NCI-H146 treated with DMSO at 0.1 percent for 48 hours (cell line): ENCODE measurements around the gene NFATC2.

ENCODE experiments used
- DNase-seq: peaks from one replicate; lab custom pipeline; 2025; ENCODE audit not compliant: unreplicated experiment; lab: John Stamatoyannopoulos, UW

The NFATC2 gene

DNA sequence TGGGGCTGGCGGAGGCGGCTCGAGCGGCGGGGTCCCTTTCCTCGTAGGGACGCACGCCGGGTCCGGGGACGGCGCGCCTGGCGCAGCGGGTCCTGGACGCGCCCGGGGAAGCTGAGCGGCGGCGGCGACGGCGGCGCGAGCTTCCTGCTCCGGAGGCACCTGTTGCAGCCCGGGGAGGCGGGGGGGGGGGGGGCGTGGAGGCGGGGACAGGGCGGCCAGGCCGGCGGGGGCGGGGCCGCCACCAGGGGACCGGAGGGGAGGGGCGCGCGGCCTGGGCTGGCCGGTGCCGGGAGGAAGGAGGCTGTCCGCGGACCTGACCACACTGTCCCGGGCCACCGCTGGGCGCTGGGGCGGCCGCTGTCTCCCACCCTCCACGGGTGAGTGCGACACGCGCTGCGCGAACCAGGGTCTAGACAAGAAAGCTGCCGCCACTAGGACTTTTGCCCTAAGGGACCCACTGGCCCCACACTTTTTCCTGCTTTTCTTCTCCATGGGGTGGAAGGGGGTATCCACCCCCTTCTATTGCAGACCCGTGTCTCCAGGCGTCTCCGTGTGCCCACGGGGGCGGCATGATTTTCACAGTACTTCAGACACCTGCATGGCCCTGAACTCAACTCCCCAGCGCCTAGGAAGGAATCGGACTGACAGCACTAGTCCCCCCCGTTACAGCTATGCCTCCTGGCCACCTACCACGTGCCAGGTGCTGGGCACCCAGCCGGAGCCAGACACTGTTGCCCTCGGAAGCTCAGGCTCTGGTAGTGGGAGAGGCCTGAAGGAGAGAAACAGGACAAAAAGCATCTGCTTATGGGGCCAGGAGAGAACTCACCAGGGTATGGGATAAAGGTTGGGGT, at the start of gene NFATC2:
Gene NFATC2, minus strand, starts transcription at position 149 of the 851 bp plus-strand sequence. CDS start 220 bp downstream, outside the sequence.
- no peak for DNase-seq

DNA sequence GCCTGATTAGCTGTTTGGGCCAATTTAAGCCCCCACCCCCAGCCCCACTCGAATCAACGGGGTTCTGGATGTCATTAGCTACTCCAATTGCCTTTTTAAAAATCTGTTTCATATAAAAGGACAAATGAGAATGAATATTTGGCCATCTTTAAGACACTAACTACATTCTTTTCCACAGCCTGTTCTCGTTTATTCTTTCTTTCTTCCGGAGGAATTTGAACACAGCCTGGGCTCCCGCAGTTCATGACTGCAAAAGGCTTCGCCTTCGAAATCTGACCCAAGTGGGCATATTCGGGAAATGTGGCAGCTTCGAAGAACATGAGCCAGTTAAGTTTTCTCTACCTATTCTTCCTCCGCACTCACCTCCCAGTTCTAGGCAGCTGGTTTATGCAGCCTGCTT, 49.4 kb upstream of the NFATC2 start:
- no peak for DNase-seq

DNA sequence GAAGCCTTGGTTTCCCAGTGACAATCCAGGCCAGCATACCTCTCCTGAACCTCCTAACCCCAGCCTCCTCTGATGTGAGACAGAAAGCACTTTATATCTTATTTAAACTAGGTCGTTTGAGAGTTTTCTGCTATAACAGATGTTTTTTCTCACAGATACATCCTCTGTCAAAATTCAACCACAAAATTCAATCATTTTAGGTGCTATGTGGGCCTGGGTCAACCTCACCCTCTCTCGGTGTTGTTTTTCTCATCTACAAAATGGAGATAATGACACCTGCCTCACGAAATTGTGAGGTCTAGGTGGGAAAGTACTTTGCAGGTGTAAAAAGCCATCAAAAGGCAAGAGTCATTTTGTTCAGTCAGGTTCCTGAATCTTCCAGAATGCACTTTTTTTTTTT, 46.2 kb upstream of the NFATC2 start:
- no peak for DNase-seq

DNA sequence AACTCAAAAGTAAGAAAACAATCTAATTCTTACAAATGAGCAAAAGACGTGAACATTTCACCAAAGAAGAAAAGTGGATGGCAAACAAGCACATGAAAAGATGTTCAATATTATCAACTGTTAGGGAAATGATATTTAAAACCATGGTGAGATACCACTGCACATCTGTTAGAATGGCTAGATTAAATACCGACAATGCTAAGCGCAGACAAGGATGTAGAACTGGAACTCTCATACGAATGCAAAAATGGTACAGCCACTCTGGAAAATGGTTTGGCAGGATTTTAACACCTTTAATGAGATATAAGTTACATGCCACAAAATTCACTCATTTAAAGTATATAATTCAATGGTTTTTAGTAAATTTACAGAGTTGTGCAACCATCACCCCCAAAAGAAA, 44.6 kb upstream of the NFATC2 start:
- no peak for DNase-seq

DNA sequence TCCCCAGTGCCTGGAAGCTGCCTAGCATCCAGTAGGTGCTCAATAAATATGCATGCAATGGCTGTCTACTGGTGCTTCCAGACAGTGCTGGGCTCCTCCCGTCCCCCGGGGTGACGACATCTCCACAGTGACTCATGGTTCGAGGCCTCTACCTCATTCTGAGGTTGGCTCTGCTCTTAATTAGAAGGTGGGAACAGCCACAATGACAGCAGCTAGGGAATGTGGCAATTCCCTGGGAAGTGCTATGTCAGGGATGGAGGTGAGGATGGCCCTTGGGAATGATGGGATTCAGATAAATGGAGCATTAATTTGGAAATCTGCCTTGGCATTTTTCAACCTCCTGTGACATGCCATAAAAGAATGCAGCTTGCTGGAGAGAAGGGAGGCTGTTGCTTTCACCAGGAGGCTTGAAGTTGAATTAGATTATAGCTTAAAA, 43.5 kb upstream of the NFATC2 start:
- no peak for DNase-seq

DNA sequence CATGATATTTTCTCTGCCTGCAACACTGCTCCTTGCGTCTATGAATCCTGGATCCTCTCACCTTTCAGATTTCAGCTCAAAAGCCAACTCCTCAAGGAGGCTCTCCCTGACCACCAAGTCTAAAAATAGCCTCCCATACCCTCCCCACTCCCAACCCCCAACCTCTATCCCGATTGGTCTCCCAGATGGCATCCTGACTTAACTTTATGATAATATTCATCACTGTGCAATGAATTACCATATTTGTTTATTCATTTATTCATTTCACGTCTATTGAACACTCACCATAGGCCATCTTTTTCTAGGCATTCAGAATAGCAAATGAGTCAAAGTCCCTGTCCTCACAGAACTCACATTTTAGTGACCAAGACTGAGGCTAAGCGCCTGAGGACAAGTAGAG, 42.6 kb upstream of the NFATC2 start:
- DNase-seq, result no peak

DNA sequence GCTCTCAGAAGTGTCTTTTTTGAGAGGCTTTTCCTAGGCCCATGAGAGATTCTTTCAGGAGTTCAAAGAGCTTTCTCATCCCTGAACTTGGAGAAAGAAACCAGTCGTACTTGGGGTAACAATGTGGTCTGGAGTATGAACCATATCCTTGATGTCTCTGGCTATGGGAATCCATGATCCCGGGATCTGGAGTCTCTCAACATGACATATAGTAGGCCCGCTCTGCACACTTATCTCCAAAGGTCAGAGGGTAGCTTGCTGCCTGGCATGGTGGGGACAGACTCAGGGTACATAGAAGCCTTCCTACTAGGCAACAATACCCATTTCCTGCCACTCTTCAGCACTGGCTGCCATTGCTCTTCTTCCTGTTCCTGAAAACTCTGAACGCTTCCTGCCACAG, 42.2 kb upstream of the NFATC2 start:
- DNase-seq, result no peak

DNA sequence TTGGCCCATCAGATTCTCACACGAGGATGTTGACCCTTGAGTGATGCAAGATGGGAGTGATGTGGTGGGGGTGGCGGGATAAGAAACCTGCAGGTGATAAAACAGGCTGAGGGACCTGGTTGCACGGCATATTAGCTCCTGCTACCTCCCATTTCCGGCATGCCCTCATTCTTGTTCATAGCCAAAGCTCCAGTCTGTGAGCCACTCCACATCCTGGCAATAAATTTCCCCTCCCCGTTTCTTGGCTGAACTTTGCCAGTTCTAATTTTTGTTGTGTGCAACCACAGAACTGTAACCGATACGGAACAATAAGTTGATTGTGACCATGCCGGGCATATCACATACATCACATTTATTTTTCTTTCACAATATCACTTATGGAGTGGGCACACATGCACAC, 41.6 kb upstream of the NFATC2 start:
- DNase-seq, result no peak

DNA sequence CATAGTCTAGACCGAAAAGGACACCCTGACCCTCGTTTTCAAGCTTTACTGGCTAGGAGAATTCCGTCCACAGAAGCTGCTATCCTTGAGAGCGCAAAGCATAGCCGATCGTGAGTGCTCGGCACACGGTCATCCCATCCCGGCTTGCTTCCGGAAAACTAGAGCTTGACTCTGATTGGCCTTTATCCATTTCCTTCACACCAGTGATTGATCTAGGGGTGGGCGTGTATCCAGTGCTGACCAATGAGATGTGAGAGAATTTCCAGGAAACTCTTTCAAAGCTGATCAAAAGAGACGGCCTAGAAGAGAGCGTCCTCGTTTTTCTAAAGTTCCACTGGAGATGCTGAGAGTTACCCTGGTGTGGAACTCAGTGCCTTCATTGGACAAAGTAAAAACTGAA, 41.0 kb upstream of the NFATC2 start:
- no peak for DNase-seq

DNA sequence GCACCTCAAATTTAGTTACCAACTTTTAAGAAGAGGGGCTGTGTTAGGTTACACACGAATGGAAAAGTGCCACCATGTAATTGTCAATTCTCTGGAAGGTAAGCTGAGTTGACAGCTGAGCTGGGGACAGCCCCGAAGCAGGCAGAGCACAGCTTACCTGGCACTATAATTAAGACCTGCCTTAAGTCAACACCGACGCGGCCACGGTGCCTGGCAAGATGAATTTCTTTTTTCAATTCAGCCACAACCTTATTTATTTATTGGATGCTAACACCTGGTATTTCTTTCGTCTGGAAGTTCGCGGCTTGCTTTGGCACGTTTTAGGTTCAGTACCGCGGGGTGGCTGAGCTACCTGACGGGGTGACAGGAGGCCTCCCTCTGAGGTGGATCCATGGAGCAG, 40.6 kb upstream of the NFATC2 start:
- peak; percentile 12 for DNase-seq

DNA sequence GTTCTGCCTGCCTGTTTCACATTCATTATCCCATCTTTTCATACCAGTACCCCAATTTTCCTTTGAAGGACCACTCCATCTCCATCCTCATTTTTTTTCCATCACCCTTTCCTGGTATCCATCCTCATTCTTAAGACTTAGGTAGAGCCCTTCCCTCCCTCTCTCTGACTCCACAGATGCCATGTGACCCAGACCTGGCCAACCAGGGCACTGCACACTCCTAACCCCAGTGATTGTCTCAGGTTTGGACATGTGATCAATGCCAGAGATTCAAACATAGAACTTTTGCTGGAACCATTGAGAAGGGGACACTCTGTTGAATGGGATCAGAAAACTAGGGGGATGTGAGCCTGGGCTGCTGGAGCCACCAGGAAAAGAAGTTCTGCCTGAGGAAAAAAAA, 39.1 kb upstream of the NFATC2 start:
- no peak for DNase-seq

DNA sequence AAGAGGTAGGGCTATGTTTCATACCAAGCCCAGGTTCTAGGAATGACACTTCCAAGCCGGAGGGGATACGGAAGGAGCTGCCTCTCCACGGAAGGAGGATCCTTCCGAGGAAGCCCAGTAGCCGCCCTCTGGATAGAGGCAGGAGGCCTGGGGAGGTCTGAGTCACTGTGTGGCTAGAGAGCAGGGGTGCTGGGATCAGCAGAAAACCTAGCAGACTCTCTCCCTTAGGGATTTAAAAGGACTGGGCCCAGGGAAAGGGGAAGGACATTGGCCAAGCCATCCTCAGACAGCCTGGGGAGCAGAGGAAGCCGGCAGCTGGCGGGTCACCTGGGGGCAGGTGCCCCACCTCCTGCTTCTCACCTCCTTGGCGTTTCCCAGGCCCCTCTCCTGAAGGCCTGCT, 36.6 kb upstream of the NFATC2 start:
- DNase-seq, result no peak

DNA sequence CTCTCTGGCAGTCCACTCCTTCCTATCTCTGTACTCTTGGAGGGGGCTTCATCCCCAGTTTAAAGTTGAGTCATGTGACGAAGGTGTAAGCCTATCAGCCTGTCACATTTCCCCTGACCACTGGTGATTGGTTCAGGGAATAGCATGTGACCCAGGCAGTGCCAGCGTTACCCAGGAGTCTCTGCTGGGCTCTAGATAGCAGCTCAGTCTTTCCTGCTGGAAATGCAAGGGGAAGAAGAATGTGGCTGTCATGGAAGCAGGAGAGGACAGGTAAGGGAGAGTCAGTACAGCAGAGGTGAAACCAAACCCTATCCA, 35.6 kb upstream of the NFATC2 start:
- DNase-seq, result no peak

DNA sequence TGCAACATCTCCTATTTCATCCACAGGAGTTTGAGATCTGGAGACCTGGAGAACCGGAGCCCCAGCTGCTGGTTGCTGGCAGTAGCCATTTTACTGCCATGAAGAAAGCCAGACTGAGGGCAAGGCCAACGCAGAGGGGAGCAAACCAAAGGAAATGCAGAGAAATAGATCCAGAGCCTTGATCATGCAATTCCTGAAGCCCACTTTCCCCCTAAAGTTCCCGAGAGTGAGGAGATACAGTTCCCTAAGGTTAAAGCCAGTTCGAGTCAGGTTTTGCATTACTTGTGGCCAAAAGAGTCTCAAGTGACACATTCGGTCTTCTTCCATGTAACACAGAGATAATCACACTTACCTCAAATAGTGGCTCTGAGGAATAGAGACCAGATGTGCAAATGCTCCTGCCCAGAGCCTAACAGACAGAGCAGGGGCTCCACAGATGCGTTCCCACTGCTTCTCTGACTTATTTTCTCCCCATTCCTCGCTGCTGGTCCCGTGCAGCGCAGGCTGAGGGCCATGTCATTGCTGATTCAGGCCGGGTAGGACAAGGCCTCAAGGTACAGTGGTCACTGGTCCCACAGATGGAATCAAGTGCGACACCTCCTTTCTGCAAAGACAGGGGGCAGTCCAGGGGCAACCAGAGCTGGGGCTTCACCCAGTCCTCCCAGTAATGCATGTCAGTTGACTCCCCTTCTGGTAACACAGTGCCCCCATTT, 35.1 kb upstream of the NFATC2 start:
- DNase-seq, result no peak

DNA sequence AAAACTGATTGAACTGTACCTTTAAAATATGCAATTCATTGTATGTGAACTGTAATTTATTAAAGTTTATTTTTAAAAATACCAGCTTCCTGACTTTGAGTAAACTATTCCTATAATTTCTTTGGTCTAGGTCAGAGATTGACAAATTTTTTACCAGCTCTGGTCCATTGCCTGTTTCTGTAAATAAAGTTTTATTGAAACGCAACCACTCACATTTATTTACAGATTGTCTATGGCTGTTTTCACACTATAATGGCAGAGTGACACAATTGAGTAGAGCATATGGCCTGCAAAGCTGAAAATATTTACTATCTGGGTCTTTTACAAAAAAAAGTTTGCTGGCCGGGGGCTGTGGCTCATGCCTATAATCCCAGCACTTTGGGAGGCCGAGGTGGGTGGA, 33.0 kb upstream of the NFATC2 start:
- DNase-seq, result no peak

DNA sequence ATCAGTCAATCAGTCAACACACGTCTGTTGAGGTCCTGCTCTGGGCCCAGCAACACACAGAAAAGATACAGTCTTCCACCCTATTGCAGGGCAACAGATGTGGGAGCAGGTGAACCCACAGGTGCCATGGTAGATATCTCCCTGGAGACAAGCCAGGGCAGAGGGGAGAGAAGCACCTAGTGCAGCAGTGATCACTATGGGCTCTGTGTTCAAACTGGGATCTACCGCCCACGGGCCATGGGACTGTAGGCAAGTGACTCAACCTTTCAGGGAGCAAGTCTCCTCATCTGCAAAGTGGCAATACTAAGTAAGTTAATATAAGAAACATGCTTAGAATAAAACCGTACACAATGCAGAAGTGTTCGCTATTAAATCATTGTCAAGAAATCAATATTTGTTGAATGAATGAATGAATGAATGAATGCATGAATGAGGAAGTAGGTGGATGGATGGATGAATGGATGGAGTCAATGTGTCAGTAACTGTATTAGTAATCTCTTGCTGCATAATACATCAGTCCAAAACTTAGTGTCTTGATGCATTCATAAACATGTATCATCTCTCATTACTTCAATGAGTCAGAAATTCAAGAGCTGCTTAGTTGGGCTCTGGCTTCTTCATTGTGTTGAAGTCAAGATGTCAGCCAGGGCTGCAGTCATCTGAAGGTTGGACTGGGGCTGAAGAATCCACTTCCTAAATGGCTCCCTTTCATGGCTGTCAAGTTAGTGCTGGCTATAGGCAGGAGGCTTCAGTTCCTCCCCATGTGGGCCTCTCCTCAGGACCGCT, 31.9 kb upstream of the NFATC2 start:
- DNase-seq, result no peak

DNA sequence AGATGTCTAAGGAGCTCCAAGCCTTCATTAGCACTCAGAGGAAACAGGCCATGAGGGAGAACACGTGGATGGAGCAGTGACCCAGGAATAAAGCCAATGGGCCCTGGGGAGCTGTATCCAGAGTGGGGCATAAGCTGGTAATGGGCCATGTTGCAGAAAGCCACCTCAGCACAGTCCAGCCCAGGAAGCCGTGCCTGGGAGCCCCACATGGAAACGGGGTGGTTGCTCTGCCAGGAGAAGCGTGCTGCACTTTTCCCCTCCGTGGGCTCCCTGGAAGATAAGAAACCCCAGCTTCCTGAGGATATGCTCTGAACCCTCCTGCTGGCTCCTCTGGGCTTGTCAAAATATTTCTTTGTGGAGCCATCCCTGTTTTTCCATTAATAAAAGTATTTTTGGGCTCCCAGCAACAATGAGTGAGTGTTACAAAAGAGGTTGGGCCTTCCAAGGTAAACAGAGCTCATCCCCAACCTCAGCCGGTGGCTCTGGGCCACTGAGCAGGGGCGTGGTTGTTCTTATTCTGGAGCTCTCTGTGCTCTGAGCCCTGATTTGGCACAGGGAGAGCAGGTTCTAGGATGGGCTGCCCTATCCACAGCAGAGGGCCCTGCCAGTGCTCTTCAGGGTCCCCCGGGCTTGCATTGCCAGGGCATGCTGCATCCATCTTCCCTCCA, 31.2 kb upstream of the NFATC2 start:
- DNase-seq, result no peak

DNA sequence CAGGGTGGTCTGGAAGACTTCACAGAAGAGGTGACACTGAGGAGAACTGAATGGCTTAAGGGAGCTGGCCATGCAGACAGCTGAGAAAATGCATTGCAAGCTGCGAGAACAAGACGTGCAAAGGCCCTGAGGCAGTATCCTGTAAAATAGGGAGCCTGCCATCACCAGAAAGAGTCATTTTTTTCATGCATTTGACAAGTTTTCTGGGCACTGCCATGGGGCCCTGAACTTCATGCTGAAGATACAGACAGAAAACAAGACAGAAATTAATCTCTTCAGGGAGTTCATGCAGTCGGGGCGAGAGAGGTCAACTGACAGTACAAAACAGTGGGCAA, 28.9 kb upstream of the NFATC2 start:
- no peak for DNase-seq

DNA sequence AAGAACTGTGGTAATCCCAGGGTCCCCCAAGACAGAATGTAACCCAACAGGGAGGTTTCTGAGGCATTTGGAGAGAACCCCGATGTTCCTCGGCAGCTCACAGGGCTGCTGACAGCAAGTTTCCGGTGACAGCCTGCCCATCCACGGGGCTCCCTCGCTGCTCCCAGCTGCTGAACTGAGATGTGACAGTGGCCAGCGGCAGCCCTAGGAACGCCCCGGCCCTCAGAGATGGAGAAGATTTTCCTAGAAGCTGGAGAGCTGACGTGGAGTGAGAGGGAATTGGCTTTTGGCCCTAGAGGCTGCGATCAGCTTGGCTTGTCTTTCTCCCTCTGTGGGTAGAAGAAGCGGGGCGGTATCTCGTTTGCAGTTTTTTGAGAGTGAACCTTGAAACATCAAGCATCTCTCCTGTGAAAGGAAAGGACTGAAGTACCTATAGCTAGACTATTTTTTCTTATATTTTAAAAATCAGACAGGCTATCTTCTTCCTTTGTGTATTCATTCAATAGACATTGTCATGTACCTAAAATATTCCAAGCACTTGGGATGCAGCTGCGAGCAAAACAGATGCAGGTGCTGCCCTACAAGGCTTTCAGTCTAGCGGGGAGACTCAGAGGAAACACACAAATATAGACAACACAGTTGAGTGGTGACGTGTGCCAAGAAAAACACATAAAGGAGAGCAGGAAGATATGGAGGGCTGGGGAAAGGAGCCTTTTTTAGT, 28.4 kb upstream of the NFATC2 start:
- DNase-seq, result no peak

DNA sequence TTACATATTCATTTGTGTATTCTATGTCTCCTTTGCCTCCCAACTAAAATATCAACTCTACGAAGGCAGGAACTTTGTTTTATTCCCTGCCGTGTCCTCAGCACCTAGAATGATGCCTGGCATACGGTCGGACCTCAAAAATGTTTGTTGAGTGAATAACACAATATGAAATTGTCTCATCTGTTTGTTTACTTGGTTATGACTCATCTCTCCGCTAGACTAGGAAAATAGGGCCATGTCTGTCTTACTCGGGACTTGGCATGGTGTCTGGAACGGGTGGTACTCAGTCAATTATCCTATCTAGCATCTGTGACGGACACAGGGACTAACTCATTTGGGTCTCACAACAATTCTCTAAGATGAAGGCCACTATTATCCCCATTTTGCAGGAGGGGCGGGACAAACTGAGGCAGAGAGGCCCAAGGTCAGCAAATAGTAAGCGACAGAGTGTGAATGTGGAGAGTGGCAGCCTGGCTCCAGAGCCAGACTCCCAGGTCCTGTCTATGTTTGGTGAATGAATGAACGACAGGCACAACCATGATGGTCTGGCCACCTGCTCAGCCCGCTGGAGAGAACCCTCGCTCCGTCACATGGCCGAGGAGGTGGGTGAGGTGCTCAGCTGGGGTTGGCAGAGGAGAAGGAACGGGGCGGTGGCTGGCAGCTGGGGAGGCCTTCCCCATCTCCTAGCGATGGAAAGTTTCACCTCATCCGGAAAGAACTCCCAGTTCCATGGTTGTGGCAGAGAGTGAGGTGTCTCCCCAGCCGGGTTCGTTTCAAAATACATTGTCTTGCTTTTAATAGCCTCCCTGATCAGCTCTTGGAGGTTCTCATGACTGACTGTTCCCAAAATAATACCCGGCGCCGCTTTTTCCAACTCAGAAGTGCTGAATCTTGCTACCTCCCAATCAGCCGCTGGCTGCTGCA, 27.6 kb upstream of the NFATC2 start:
- no peak for DNase-seq
